HG02798 (cell line): ENCODE measurements around the gene PTPRK.

ENCODE experiments used
- ATAC-seq: cut with Tn5 transposase; IDR thresholded peaks from one replicate; pipeline ENCODE4 v1.9.1; 2021; ENCODE audit warnings: mild to moderate bottlenecking; ENCODE audit not compliant: unreplicated experiment, poor library complexity

PTPRK gene

GRCh38 chr6:128400875-128401274 is 119.5 kb downstream of the PTPRK start:
- ATAC-seq = no peak

GRCh38 chr6:128397996-128398395 is 122.4 kb downstream of the PTPRK start:
- ATAC-seq = no peak

- no peak for ATAC-seq
Observed at GRCh38 chr6:128395596-128395995, 124.8 kb downstream of the PTPRK start.

DNA sequence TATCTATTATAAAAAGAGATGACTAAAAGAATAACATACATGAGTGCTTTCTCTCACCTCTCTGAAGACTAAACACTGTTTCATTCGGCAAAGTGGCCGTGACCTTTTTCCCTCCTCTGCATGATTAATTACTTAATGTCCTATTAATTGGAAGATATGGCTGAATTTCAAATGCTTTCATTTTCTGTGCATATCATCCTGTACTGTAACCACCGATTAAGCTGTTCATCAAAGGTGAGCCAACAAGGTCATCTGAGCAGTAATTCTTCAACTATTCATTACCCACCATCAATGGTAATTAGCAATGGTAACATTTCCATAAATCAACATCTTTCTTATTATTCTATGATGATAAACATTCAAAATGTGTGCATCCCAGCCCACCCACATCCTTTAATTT is 125.2 kb downstream of the PTPRK start:
- ATAC-seq = no peak

GRCh38 chr6:128394167-128394566 is 126.2 kb downstream of the PTPRK start:
- ATAC-seq = no peak

DNA sequence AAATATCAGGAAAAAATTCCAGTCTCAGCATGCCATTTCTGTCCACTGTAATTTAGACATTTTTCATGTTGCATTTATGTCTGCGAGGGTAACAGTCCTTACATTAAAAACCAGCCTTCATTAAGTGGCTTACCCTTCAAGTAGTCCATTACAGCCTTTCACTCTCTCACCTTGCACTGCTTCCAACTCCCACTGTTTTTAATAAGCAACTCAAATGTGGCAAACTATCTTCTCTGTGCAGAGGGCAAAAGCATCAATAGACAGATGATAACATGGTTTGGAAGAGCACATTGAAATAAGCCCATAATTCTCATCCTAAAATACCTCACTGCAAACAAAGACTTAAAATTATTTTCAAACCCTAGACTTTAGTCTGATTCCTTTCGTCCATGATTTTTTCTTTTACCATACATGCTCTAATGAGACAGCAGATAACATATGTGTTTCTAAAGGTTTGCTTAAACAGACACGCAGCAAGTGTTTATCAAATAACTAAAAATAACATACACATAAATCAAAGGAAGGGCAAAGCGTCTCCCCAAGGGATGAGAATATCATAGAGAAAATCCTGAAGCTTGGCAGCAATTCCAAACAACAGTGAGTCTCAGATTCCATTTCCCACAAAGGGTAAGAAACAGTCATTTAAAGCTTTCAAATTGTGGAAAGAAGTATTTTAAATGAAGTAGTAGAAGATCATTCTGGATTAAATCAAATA is 130.4 kb downstream of the PTPRK start:
- no peak for ATAC-seq

DNA sequence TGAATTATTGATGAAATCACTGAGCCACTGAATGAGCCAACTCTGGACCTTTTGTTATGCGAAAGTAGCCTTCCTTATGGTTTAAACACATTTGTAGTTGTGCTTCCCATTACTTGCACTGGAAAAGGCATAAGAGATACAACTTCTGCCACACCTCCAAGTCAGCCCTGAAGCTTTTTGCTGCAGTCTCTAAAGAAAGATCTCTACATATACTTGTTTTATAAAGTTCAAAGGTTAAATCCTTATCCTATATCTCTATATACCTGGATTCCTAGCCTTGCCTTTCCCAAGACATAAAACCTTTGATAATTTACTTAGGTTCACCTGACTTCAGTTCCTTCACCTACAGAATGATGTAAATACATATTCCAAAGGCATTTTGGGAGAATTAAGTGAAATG is 132.0 kb downstream of the PTPRK start:
- no peak for ATAC-seq

- no peak for ATAC-seq
Observed at GRCh38 chr6:128380891-128381290, 139.5 kb downstream of the PTPRK start.

DNA sequence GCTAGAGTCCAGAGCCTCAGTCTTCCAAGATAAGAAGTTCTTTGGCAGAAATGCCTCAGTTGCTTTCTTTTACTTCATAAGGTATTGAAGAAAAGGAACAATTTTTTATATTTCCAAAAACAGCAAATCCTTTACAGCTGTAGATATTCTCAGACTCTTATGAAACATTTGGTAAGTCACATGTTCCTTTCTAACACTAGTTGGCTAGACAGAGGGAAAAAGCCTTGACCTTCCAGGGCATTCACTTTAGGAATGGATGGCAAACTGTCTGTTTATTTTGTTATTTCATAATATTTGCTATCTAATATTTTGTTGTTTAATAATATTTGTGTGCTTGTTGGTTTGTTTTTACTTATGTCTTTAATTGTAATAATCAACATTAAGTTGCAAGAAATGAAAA is 140.8 kb downstream of the PTPRK start:
- ATAC-seq = no peak

GRCh38 chr6:128376952-128377503 is 143.4 kb downstream of the PTPRK start:
- no peak for ATAC-seq

- ATAC-seq = no peak
Observed at GRCh38 chr6:128371136-128371535, 149.3 kb downstream of the PTPRK start.

GRCh38 chr6:128370072-128370471 is 150.3 kb downstream of the PTPRK start:
- no peak for ATAC-seq

DNA sequence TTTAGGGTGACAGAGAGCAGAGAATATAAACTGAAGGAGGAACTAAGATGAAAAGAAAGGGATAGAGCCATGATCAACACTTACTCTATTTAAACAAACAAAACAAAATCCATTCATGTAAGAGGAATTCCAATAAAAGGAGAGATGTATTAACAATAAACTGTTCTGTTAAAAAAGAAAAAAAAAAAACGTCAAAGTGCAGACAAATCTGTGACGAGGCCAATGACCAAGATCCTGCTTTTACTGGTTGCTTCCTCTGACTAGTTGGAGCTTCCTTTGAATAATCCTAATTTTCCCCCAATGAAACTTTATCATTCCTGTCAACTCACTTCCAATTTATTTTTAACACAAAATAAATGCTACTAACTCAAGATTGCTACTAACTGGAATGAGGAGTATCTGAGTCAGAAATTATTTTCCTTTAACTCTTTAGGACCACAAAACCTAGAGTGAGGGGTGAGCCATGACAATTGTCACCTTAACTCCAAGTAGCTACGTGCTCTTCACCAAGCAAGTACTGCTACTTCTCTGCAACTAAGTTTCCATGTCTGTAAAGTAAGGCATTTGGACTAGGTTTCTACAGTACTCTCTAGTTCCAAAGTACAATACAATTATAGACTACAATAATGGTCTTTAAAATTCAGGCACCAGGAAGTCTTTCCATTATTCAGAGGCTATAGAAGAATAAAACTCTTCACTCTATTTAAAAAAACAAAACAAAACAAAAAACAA is 152.0 kb downstream of the PTPRK start:
- ATAC-seq = no peak

DNA sequence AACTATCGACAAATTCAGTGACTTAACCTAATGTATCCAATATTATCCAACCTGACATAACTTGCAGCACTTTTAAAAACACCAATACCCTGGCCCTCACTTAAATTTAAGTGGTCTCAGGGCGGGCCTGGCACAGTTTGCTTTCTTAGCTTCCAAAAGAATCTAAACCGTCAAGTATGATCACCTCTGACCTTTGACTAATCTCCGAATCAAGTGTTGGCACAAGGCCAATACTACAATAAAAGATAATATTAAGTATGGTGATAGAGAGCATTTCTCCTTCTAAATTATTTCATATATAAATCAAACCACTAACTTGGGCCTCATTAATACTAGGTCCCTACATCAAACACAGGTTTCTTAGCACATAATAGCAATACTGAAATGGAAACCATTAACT is 153.0 kb downstream of the PTPRK start:
- no peak for ATAC-seq

GRCh38 chr6:128365520-128366160 is 154.8 kb downstream of the PTPRK start:
- ATAC-seq = no peak

DNA sequence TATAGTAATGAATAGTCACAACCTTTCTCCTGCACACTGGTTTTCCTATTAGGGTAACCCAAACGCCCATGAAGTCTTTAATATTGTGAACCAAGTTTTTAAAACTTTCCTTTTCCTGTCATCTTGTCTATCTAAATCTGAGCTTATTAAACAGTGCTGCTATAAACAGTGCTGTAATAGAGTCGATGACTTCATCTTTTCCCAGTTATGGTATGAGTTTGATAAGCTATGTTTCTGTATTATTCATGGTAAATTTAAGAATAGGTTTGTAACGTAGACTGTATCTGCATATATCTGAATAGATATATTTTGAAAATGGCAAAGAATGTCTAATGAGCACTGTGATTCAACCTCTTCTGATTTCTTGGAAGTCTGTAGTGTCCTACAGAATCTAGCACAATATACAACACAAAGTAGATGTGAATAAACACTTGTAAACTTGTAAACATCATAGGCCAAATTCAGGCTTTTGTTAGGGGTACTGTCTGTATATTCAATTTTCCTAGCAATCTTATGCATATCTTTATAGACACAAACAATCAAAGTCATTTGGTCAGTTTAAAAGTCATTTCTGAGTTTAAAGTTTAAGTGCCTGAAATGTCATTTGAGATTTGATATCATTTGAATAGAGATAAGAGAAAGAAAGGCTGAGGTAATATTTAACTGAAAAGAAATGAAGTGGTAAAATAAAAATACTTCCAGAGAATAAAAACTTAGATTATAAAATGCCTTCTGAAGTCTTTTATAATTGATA is 155.5 kb downstream of the PTPRK start:
- no peak for ATAC-seq

- no peak for ATAC-seq
Observed at GRCh38 chr6:128363020-128363813, 157.2 kb downstream of the PTPRK start.

DNA sequence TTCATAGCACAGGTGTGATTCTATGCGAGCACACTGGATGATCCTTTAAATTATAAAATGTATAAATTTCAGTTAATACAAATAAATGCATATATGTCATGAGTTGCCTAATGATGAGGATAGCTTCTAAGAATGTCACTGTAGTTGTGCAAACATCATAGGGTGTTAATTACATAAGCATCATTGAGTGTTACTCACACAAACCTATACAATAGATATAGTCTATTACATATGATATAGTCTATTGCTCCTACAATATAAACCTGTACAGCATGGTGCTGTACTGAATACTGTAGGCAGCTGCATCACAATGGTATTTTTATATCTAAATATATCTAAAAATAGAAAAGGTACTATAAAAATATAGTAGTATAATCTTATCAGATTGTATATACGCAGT is 159.0 kb downstream of the PTPRK start:
- no peak for ATAC-seq

DNA sequence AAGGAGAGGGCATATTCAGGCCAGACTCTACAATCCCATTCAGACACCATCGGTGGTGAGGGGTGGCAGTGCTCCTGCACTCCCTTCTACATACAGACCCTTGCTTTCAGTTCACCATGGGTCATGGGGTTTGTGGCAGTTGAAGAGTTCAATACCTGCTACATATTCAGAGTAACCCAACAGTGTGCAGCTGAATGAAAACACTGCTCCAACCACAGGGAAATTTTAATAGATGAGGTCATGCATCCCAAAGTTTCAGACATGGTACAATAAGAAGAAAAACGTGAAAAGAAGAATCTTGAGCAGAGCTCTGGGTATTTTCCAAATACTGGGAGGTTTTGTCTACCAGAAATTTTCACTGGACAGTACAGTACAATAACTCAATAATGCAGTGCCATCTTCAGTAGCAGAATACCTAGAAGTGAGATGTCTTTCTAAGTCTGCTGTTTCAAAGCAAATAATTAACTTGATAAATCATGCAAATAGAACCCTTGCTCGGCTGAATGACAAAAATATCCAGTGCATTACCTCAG is 162.1 kb downstream of the PTPRK start:
- ATAC-seq = no peak
